HepG2 (cell line): ENCODE measurements around the gene PPP1R27. TPM values are rescaled to one million over a fixed set of nuclear protein-coding genes. Genes with fewer than 3 reads are reported as not detected.

Source experiments
- ATAC-seq: fragments of 200-7000 bp; cut with Tn5 transposase; 3 replicates; pipeline ENCODE4 v1.9.1; 2020; ENCODE audit warnings: mild to moderate bottlenecking, moderate library complexity
- BruUV-seq: library from RNA; stranded (reverse); fragments of 400-500 nt; replicated peaks from 2 replicates; lab custom pipeline; 2021; lab: Mats Ljungman, UMichigan
- CTCF ChIA-PET: fragments of 300-600 bp; formaldehyde crosslinking; extraction: SDS; loops from one replicate; lab custom pipeline; 2021; ENCODE audit warnings: low total read pairs, inconsistent platforms, low intra/inter-chr PET ratio; lab: Yijun Ruan, JAX
- POLR2A ChIA-PET: fragments of 350-600 bp; sonication (Branson Sonifier 250); formaldehyde crosslinking; loops from one replicate; lab custom pipeline; 2020; ENCODE audit warnings: antibody characterized with exemption, inconsistent platforms; lab: Yijun Ruan, JAX
- DNase-seq: peaks from one replicate; pipeline ENCODE4 v3.0.0-alpha.2; 2015; ENCODE audit warnings: low spot score
- FAIRE-seq: peaks from 3 replicates; lab custom pipeline; 2011; peaks lifted over from hg19 to GRCh38; lab: Jason Lieb, UNC
- H2AFZ ChIP-seq: one replicate; pipeline ENCODE4 v1.6.1; 2011; ENCODE audit warnings: low read length, inconsistent platforms
- H3K27ac ChIP-seq: fragments of 300-600 bp; 3 replicates; pipeline ENCODE4 v1.8.0; 2011; ENCODE audit warnings: mixed run types, mild to moderate bottlenecking, mixed read lengths, low read length, inconsistent platforms; ENCODE audit not compliant: insufficient read depth; ENCODE audit errors: extremely low read length
- H3K27me3 ChIP-seq, 2 experiments: fragments of 200-600 bp in 1 of 2; 2 replicates in 1 of 2; 3 replicates in 1 of 2; pipeline versions ENCODE4 v1.6.0 to v1.8.0; 2011; ENCODE audit warnings: low read length in 2 of 2, mild to moderate bottlenecking in 2 of 2, moderate library complexity in 2 of 2, inconsistent platforms in 1 of 2; ENCODE audit not compliant: insufficient read depth in 2 of 2, control insufficient read depth in 1 of 2
- H3K36me3 ChIP-seq, 2 experiments: fragments of 200-600 bp in 1 of 2; replicated peaks in 1 of 2; 2 replicates in 1 of 2; 3 replicates in 1 of 2; pipeline versions ENCODE4 v1.5.1 to v1.8.0; 2011; ENCODE audit warnings: low read length in 2 of 2, inconsistent platforms in 1 of 2; ENCODE audit not compliant: insufficient read depth in 2 of 2, control insufficient read depth in 1 of 2
- H3K4me1 ChIP-seq: 2 replicates; pipeline ENCODE4 v1.5.1; 2012; ENCODE audit warnings: low read length, inconsistent platforms; ENCODE audit not compliant: insufficient read depth
- H3K4me2 ChIP-seq: 2 replicates; pipeline ENCODE4 v1.6.0; 2011; ENCODE audit warnings: low read depth, low read length, inconsistent platforms
- H3K4me3 ChIP-seq, 3 experiments: fragments of 200-600 bp in 1 of 3; sonication (generic), shearing (Covaris generic) in 1 of 3; replicated peaks in 1 of 3; 2 replicates each; pipeline ENCODE4 v1.5.1; 2011 to 2016; ENCODE audit warnings: low read length in 3 of 3, inconsistent platforms in 2 of 3, low read depth in 2 of 3, mild to moderate bottlenecking in 2 of 3, control low read depth in 1 of 3, mixed read lengths in 1 of 3; ENCODE audit not compliant: insufficient read depth in 1 of 3
- H3K79me2 ChIP-seq: one replicate; pipeline ENCODE4 v1.6.1; 2011; ENCODE audit warnings: low read length, inconsistent platforms; ENCODE audit not compliant: insufficient read depth
- H3K9ac ChIP-seq: 2 replicates; pipeline ENCODE4 v1.6.0; 2011; ENCODE audit warnings: mild to moderate bottlenecking, low read depth, low read length, inconsistent platforms; ENCODE audit not compliant: insufficient read depth
- H3K9me3 ChIP-seq: 2 replicates; pipeline ENCODE4 v1.5.1; 2012; ENCODE audit warnings: mild to moderate bottlenecking, low read length
- H4K20me1 ChIP-seq: 2 replicates; pipeline ENCODE4 v1.6.0; 2011; ENCODE audit warnings: inconsistent platforms, mild to moderate bottlenecking, low read length, moderate library complexity; ENCODE audit not compliant: insufficient read depth
- ARNT2 ChIP-seq: sonication (generic); formaldehyde crosslinking; IDR thresholded peaks from 2 replicates; pipeline ENCODE4 v1.8.0; 2022; ENCODE audit warnings: mild to moderate bottlenecking, low read depth, missing genetic modification reagents, moderate library complexity
- CENPX ChIP-seq: sonication (generic); formaldehyde crosslinking; IDR thresholded peaks from 2 replicates; pipeline ENCODE4 v1.9.0; 2021; ENCODE audit warnings: mild to moderate bottlenecking, missing genetic modification reagents, moderate library complexity
- CHD4 ChIP-seq: fragments of 200-600 bp; sonication (generic); IDR thresholded peaks from 2 replicates; pipeline ENCODE4 v1.7.0; 2017; ENCODE audit warnings: mild to moderate bottlenecking, low read length, borderline replicate concordance
- FOXA1 ChIP-seq, 2 experiments: fragments of 450-650 bp in 1 of 2; sonication (generic) in 1 of 2; formaldehyde crosslinking in 1 of 2; IDR thresholded peaks; 2 replicates each; pipeline versions ENCODE4 v1.4.0 to v1.6.1; 2016 to 2020; ENCODE audit warnings: missing genetic modification reagents in 1 of 2
- GATA4 ChIP-seq: sonication (generic); IDR thresholded peaks from 2 replicates; pipeline ENCODE4 v1.6.1; 2016; ENCODE audit warnings: antibody characterized with exemption, low read depth, borderline replicate concordance
- KDM3A ChIP-seq: IDR thresholded peaks from 2 replicates; pipeline ENCODE4 v1.6.1; 2018; ENCODE audit warnings: low read depth, missing compliant biosample characterization
- LCORL ChIP-seq, 2 experiments: fragments of 450-650 bp in 1 of 2; sonication (generic) in 1 of 2; formaldehyde crosslinking in 1 of 2; IDR thresholded peaks; 2 replicates each; pipeline versions ENCODE4 v1.5.0 to v1.6.1; 2017 to 2020; ENCODE audit warnings: antibody characterized with exemption in 1 of 2, missing genetic modification reagents in 1 of 2
- MIER3 ChIP-seq: IDR thresholded peaks from 2 replicates; pipeline ENCODE4 v1.6.1; 2016; ENCODE audit warnings: missing compliant biosample characterization, borderline replicate concordance
- MIXL1 ChIP-seq: IDR thresholded peaks from 2 replicates; pipeline ENCODE4 v1.6.1; 2016
- MXD4 ChIP-seq: IDR thresholded peaks from 2 replicates; pipeline ENCODE4 v1.6.1; 2016; ENCODE audit warnings: mild to moderate bottlenecking, missing biosample characterization, missing genetic modification reagents
- RELA ChIP-seq: sonication (generic); formaldehyde crosslinking; IDR thresholded peaks from 2 replicates; pipeline ENCODE4 v1.4.0; 2020; ENCODE audit warnings: missing genetic modification reagents
- SIX1 ChIP-seq: sonication (generic); formaldehyde crosslinking; IDR thresholded peaks from 2 replicates; pipeline ENCODE4 v1.4.0; 2020; ENCODE audit warnings: missing genetic modification reagents, borderline replicate concordance
- WGBS: methylation state at CpG from one replicate; pipeline ENCODE4 v1.1.6; 2017; ENCODE audit warnings: low lambda C conversion rate; 5-methylcytosine and 5-hydroxymethylcytosine counted together
- in situ Hi-C: cut with HindIII; loops from 2 replicates; pipeline ENCODE4 v1.10.0; 2017; ENCODE audit warnings: low pct_unique_long_range_greater_than_20kb; ENCODE audit not compliant: extremely low pct_ligation_motif_present
- intact Hi-C: fragments of 100-400 bp; cut with micrococcal nuclease; formaldehyde crosslinking; loops from one replicate; pipeline ENCODE4 v1.10.0; 2022; ENCODE audit not compliant: unreplicated experiment
- polyA plus RNA-seq, 8 experiments: library from polyadenylated mRNA; depleted of rRNA in 3 of 8; stranded (reverse) in 7 of 8; unstranded in 1 of 8; fragments of >200 nt; fragmentation: Illumina TruSeq in 4 of 8; extraction: Trizol in 4 of 8; gene quantifications; 2 replicates each; pipeline versions ENCODE4 v1.2.1 to v1.2.3, GENCODE V29; 2011 to 2016; ENCODE audit warnings: low read depth in 4 of 8, missing spikeins in 1 of 8, mixed read lengths in 1 of 8; ENCODE audit not compliant: insufficient read depth in 1 of 8
- total RNA-seq, 5 experiments: library from RNA; depleted of rRNA; stranded (reverse); fragments of >200 nt; fragmentation: Illumina TruSeq; extraction: Trizol; gene quantifications; 2 replicates each; pipeline ENCODE4 v1.2.3, GENCODE V29; 2016; ENCODE audit warnings: low read depth in 1 of 5
- TF ChIP-seq, protein P1 (sequence below): sonication (generic); formaldehyde crosslinking; conservative IDR thresholded peaks from 2 replicates; pipeline ENCODE4 v1.8.0; 2022; ENCODE audit warnings: mild to moderate bottlenecking, moderate library complexity, missing genetic modification reagents
- TF ChIP-seq, protein P2 (sequence below): IDR thresholded peaks from 2 replicates; pipeline ENCODE4 v1.6.1; 2018; ENCODE audit warnings: missing genetic modification reagents
- TF ChIP-seq, protein P3 (sequence below): IDR thresholded peaks from 2 replicates; pipeline ENCODE4 v1.6.1; 2016; ENCODE audit warnings: missing compliant biosample characterization, missing genetic modification reagents, borderline replicate concordance
- TF ChIP-seq, protein P4 (sequence below): IDR thresholded peaks from 2 replicates; pipeline ENCODE4 v1.6.1; 2016; ENCODE audit warnings: control low read depth

PPP1R27 gene
- total and polyA plus RNA-seq, 2 of the 13 experiments (the other 11 are each of a cell fraction or from before 2014, with no cell fraction given): 0.17 to 1.00 TPM

DNA sequence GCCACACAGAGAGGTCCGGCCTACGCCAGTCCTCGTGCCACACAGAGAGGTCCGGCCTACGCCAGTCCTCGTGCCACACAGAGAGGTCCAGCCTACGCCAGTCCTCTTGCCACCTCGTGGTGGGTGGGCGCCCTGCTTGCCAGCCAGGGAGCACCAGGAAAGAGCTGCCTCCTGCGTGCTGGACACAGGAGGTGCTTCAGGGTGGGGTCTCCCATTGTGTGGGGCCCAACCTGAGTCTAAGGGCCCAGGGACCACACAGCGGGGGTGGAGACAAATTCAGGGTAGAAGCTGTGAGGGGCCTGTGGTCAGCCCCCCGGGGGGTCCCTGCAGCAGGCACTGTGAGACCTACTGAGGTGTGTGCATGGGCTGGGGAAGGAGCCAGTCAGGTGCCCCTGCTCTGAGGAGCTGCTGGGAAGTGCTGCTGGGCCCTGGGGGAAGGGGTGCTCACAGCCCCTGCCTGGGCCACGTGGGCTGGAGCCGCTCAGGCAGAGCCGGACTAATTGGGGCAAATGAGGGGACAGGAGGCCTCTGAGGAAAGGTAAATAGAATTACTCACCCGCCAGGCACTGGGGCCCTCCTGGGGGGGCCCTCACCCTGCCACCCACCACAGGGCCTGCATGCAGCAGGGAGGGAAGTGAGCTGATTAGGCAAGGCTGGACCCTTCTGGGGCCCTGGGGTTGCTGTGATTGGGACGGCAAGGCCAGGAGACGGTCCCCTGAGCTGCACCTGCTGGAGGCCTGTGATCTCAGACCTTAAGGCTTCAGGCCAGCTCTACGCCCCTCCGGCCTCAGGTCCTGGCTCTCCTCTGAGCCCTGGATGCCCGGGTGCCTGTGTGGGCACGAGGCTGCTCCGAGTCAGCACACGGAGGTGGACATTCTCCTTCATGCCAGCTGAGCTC is 19.9 kb downstream of the PPP1R27 start:
- Histone ChIP-seq H3K27ac (no peak overlapping the region), H3K27me3 (peaks cover 6 to 19% of the 10 kb centered on the region in 2 experiments; a peak in 4 of 5 replicates), H3K79me2 (no peaks in the 10 kb centered on the region), H3K9ac (peak overlapping the region; percentile 24; the same call in 1 of the 2 replicates), H3K4me3 (peak overlapping the region in 1 of 3 experiments; percentile 49; a peak in 1 of 6 replicates), H3K9me3 (no peaks in the 10 kb centered on the region), H3K4me1 (peaks cover 36% of the 10 kb centered on the region), H3K36me3 (no peaks in the 10 kb centered on the region), H2AFZ (peak overlapping the region; percentile 64), H3K4me2 (peak overlapping the region; percentile 67), H4K20me1 (no peaks in the 10 kb centered on the region)
- CTCF ChIA-PET: no interaction called here
- FAIRE-seq: no peak
- peak; percentile 47 for DNase-seq
- POLR2A ChIA-PET: interaction anchor here (0.7 to 1.6 kb wide), 12 partner anchors 8 to 181 kb away, joined by 3 to 11 read pairs (median 5); partner anchors contain the start of genes MCRIP1 and P4HB
- intact Hi-C loops (no loop called here), in situ Hi-C loops (no loop called here)
- 33% methylated on average over 12 of the region's 24 CpGs for WGBS
- no TSS peak for BruUV-seq
- peak; percentile 65 for ATAC-seq
- TF ChIP-seq, protein P1, sequence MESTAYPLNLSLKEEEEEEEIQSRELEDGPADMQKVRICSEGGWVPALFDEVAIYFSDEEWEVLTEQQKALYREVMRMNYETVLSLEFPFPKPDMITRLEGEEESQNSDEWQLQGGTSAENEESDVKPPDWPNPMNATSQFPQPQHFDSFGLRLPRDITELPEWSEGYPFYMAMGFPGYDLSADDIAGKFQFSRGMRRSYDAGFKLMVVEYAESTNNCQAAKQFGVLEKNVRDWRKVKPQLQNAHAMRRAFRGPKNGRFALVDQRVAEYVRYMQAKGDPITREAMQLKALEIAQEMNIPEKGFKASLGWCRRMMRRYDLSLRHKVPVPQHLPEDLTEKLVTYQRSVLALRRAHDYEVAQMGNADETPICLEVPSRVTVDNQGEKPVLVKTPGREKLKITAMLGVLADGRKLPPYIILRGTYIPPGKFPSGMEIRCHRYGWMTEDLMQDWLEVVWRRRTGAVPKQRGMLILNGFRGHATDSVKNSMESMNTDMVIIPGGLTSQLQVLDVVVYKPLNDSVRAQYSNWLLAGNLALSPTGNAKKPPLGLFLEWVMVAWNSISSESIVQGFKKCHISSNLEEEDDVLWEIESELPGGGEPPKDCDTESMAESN (CRISPR knock-in tag): 0 out of 2 replicates have a peak, but pooled peaks have one; percentile 44
- TF ChIP-seq MIER3 (CRISPR knock-in tag) (peak; percentile 52; the same call in 1 of the 2 replicates), GATA4 (0 out of 2 replicates have a peak, but pooled peaks have one; percentile 18), ARNT2 (CRISPR knock-in tag) (peak; percentile 87; the same call in 1 of the 2 replicates), SIX1 (CRISPR knock-in tag) (no peak), KDM3A (CRISPR knock-in tag) (peak; percentile 76; the same call in 1 of the 2 replicates), CHD4 (no peak), MXD4 (CRISPR knock-in tag) (peak; percentile 48; the same call in 1 of the 2 replicates), CENPX (CRISPR knock-in tag) (no peak), FOXA1 (IDR thresholded peaks at IDR 0.05) (no peak), FOXA1 (CRISPR knock-in tag; IDR thresholded peaks at IDR 0.05) (peak; percentile 52; the same call in 1 of the 2 replicates), MIXL1 (no peak), LCORL (IDR thresholded peaks at IDR 0.05) (no peak), LCORL (CRISPR knock-in tag; IDR thresholded peaks at IDR 0.05) (peak; percentile 94), RELA (CRISPR knock-in tag) (no peak)
- TF ChIP-seq, protein P2, sequence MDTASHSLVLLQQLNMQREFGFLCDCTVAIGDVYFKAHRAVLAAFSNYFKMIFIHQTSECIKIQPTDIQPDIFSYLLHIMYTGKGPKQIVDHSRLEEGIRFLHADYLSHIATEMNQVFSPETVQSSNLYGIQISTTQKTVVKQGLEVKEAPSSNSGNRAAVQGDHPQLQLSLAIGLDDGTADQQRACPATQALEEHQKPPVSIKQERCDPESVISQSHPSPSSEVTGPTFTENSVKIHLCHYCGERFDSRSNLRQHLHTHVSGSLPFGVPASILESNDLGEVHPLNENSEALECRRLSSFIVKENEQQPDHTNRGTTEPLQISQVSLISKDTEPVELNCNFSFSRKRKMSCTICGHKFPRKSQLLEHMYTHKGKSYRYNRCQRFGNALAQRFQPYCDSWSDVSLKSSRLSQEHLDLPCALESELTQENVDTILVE (CRISPR knock-in tag): peak; percentile 41; the same call in 1 of the 2 replicates
- TF ChIP-seq, protein P3, sequence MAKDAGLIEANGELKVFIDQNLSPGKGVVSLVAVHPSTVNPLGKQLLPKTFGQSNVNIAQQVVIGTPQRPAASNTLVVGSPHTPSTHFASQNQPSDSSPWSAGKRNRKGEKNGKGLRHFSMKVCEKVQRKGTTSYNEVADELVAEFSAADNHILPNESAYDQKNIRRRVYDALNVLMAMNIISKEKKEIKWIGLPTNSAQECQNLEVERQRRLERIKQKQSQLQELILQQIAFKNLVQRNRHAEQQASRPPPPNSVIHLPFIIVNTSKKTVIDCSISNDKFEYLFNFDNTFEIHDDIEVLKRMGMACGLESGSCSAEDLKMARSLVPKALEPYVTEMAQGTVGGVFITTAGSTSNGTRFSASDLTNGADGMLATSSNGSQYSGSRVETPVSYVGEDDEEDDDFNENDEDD (CRISPR knock-in tag): peak; percentile 80; the same call in 1 of the 2 replicates
- TF ChIP-seq, protein P4, sequence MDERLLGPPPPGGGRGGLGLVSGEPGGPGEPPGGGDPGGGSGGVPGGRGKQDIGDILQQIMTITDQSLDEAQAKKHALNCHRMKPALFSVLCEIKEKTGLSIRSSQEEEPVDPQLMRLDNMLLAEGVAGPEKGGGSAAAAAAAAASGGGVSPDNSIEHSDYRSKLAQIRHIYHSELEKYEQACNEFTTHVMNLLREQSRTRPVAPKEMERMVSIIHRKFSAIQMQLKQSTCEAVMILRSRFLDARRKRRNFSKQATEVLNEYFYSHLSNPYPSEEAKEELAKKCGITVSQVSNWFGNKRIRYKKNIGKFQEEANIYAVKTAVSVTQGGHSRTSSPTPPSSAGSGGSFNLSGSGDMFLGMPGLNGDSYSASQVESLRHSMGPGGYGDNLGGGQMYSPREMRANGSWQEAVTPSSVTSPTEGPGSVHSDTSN (CRISPR knock-in tag): no peak
